Right atrium auricular region (tissue), 2 donors: ENCODE measurements around the gene BIN2. TPM values are rescaled to one million over a fixed set of nuclear protein-coding genes. Genes with fewer than 3 reads are reported as not detected.

ENCODE experiments used
- DNase-seq: peaks from one replicate; pipeline ENCODE4 v3.0.0-alpha.2; 2019; ENCODE audit warnings: low spot score
- H3K27ac ChIP-seq, 2 donors: fragments of 200-600 bp; sonication (generic); 1 replicate in 1 of 2; 2 replicates in 1 of 2; pipeline ENCODE4 v1.5.1; 2016 to 2019
- H3K27me3 ChIP-seq, 2 donors: fragments of 200-600 bp; sonication (generic); one replicate each; pipeline versions ENCODE4 v1.5.1 to v1.6.0; 2017 to 2019
- H3K36me3 ChIP-seq: fragments of 200-600 bp; sonication (generic); one replicate; pipeline ENCODE4 v1.5.1; 2016
- H3K4me1 ChIP-seq, 2 donors: fragments of 200-600 bp; sonication (generic); one replicate each; pipeline versions ENCODE4 v1.5.1 to v1.6.0; 2017 to 2019
- H3K4me3 ChIP-seq, 2 donors: fragments of 200-600 bp; sonication (generic); 1 replicate in 1 of 2; 2 replicates in 1 of 2; pipeline ENCODE4 v1.5.1; 2017 to 2019; ENCODE audit warnings: mild to moderate bottlenecking in 1 of 2, moderate library complexity in 1 of 2
- H3K9me3 ChIP-seq, 2 donors: fragments of 200-600 bp; sonication (generic); one replicate each; pipeline ENCODE4 v1.5.1; 2019
- CTCF ChIP-seq, 2 donors: fragments of 200-600 bp; sonication (generic); IDR thresholded peaks; one replicate each; pipeline ENCODE4 v1.5.1; 2019; ENCODE audit warnings: antibody characterized with exemption in 2 of 2
- total RNA-seq, 2 donors: library from RNA; depleted of rRNA; stranded (reverse); fragments of >200 nt; gene quantifications; one replicate each; pipeline ENCODE4 v1.1.0, GENCODE V29; 2016

BIN2 gene
- total RNA-seq, 2 donors from 2014 or later, result 2.1 to 4.6 TPM

- Histone ChIP-seq H3K4me3 (no peak overlapping the region), H3K36me3 (peaks cover 51% of the 10 kb centered on the region), H3K27me3 (no peaks in the 10 kb centered on the region), H3K9me3 (no peaks in the 10 kb centered on the region), H3K27ac (no peak overlapping the region), H3K4me1 (peaks cover 0 to 53% of the 10 kb centered on the region in 2 donors)
- no peak for DNase-seq
- TF ChIP-seq CTCF (IDR thresholded peaks at IDR 0.05), result no peak
These were observed 79.7 kb downstream of the BIN2 start for GRCh38 chr12:51244269-51244668.

GRCh38 chr12:51242876-51243275 lies 81.1 kb downstream of the BIN2 start:
- no peak for DNase-seq
- Histone ChIP-seq H3K27me3 (no peaks in the 10 kb centered on the region), H3K4me3 (no peak overlapping the region), H3K9me3 (no peaks in the 10 kb centered on the region), H3K27ac (no peak overlapping the region), H3K36me3 (peaks cover 51% of the 10 kb centered on the region), H3K4me1 (peaks cover 0 to 58% of the 10 kb centered on the region in 2 donors)
- no peak for TF ChIP-seq CTCF (IDR thresholded peaks at IDR 0.05)

GRCh38 chr12:51242120-51242519 lies 81.9 kb downstream of the BIN2 start:
- peaks cover 51% of the 10 kb centered on the region for H3K36me3 ChIP-seq
- H3K27ac ChIP-seq, result no peak overlapping the region
- H3K27me3 ChIP-seq, result no peaks in the 10 kb centered on the region
- peaks cover 0 to 52% of the 10 kb centered on the region in 2 donors for H3K4me1 ChIP-seq
- no peak for TF ChIP-seq CTCF (IDR thresholded peaks at IDR 0.05)
- no peak overlapping the region for H3K4me3 ChIP-seq
- no peak for DNase-seq
- H3K9me3 ChIP-seq, result no peaks in the 10 kb centered on the region

GRCh38 chr12:51240971-51241370 lies 83.0 kb downstream of the BIN2 start:
- Histone ChIP-seq H3K9me3 (no peaks in the 10 kb centered on the region), H3K4me1 (peaks cover 0 to 40% of the 10 kb centered on the region in 2 donors), H3K36me3 (peaks cover 48% of the 10 kb centered on the region), H3K27me3 (no peaks in the 10 kb centered on the region), H3K27ac (peak overlapping the region in 1 of 2 donors; percentile 16), H3K4me3 (no peak overlapping the region)
- DNase-seq, result no peak
- no peak for TF ChIP-seq CTCF (IDR thresholded peaks at IDR 0.05)

GRCh38 chr12:51238510-51239334 lies 85.3 kb downstream of the BIN2 start, which contains the start of gene DAZAP2:
DAZAP2 (plus strand) TSS chr12:51238826; CDS start chr12:51238908, 82 bp downstream.
- H3K27me3 ChIP-seq, result no peaks in the 10 kb centered on the region
- H3K9me3 ChIP-seq, result no peaks in the 10 kb centered on the region
- peak within 1 kb of the TSS; percentile 100 for H3K27ac ChIP-seq
- peaks cover 36% of the 10 kb centered on the region for H3K36me3 ChIP-seq
- DNase-seq, result peak; percentile 96
- peaks cover 0 to 36% of the 10 kb centered on the region in 2 donors for H3K4me1 ChIP-seq
- TF ChIP-seq CTCF (IDR thresholded peaks at IDR 0.05), result peak in 1 of 2 donors; percentile 27
- peak within 1 kb of the TSS; percentile 96 to 100 for H3K4me3 ChIP-seq
